ENCODE results near the gene WDFY4. TPM values are rescaled to one million over a fixed set of nuclear protein-coding genes. Genes with fewer than 3 reads are reported as not detected.

WDFY4 gene
- total RNA-seq, 1 donor from 2014 or later = 4.3 TPM

DNA sequence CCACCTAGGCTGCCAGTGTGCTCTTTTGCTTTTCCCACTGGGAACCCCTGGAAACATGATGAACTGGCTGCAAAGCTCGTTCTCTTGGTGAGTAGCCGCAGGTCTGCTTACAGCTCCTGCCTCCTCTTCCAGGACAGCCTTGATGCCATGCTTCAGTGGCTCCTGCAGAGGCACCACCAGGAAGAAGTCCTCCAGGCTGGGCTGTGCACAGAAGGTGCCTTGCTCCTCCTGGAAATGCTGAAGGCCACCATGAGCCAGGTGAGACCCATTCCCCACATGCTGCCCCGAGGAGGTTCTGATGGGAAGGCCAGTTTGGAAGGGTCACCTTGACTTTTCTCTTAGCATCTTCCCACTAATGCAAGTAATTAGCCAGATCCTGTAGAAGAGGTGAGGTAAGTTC is 129.2 kb downstream of the WDFY4 start:
- Mint-ChIP-seq H3K4me1 (no peaks in the 10 kb centered on the region), H3K4me3 (no peak overlapping the region), H3K36me3 (peaks cover 2% of the 10 kb centered on the region), H3K27ac (no peak overlapping the region), H3K9me3 (no peaks in the 10 kb centered on the region), H3K27me3 (ENCODE audit: low read depth) (peaks cover 12% of the 10 kb centered on the region)
- DNase-seq (ENCODE audit: low spot score in 2 of 2, unreplicated experiment in 2 of 2) = no peak
- TF ChIP-seq, protein P1, sequence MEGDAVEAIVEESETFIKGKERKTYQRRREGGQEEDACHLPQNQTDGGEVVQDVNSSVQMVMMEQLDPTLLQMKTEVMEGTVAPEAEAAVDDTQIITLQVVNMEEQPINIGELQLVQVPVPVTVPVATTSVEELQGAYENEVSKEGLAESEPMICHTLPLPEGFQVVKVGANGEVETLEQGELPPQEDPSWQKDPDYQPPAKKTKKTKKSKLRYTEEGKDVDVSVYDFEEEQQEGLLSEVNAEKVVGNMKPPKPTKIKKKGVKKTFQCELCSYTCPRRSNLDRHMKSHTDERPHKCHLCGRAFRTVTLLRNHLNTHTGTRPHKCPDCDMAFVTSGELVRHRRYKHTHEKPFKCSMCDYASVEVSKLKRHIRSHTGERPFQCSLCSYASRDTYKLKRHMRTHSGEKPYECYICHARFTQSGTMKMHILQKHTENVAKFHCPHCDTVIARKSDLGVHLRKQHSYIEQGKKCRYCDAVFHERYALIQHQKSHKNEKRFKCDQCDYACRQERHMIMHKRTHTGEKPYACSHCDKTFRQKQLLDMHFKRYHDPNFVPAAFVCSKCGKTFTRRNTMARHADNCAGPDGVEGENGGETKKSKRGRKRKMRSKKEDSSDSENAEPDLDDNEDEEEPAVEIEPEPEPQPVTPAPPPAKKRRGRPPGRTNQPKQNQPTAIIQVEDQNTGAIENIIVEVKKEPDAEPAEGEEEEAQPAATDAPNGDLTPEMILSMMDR (IDR thresholded peaks at IDR 0.05; ENCODE audit: unreplicated experiment) = no peak

GRCh38 chr10:48814933-48815332 is 130.3 kb downstream of the WDFY4 start:
- H3K27me3 Mint-ChIP-seq (ENCODE audit: low read depth) = peaks cover 15% of the 10 kb centered on the region
- no peak overlapping the region for H3K4me3 Mint-ChIP-seq
- no peaks in the 10 kb centered on the region for H3K9me3 Mint-ChIP-seq
- TF ChIP-seq, protein P1 (IDR thresholded peaks at IDR 0.05; ENCODE audit: unreplicated experiment) = no peak
- peaks cover 2% of the 10 kb centered on the region for H3K36me3 Mint-ChIP-seq
- H3K27ac Mint-ChIP-seq = no peak overlapping the region
- DNase-seq (ENCODE audit: low spot score in 2 of 2, unreplicated experiment in 2 of 2) = no peak
- no peaks in the 10 kb centered on the region for H3K4me1 Mint-ChIP-seq

DNA sequence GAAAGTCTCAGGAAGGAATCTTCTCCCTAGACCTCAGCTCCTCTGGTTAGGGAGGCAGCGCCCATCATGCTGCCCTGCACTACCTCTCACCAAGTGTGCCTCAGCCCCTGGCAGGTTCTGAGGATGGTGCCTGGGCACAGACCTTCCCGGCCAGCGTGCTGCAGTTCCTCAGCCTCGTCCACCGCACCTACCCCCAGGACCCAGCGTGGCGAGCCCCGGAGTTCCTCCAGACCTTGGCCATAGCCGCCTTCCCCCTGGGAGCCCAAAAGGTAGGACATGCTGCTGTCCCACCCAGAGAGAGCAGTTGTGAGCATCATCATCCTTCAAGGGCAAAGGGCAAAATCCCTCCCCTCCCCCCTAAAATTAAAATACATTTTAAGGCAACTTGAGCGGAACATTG is 132.5 kb downstream of the WDFY4 start:
- Mint-ChIP-seq H3K36me3 (peaks cover 2% of the 10 kb centered on the region), H3K4me1 (no peaks in the 10 kb centered on the region)
- no peak for DNase-seq (ENCODE audit: low spot score in 2 of 2, unreplicated experiment in 2 of 2)

DNA sequence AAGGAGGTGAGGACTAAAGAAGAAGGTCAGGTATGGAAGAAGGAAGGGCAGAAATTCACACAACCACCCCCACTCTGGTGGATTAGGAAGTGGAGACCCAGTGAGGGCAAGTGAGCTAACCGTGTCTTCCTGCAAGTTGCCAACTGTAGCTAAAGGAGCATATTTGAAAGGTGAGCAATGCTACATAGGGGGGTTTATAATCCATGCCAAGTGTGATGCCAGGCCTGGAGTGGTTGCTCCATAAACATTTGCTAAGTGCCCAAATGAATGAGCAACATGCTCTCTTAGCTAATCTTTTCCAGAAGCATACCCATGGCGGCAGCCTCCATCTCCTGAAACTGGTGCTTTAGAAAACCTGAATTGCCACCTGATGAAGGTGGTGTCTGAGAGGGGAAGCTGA is 133.4 kb downstream of the WDFY4 start:
- TF ChIP-seq, protein P1 (IDR thresholded peaks at IDR 0.05; ENCODE audit: unreplicated experiment) = no peak
- peaks cover 24% of the 10 kb centered on the region for H3K27me3 Mint-ChIP-seq (ENCODE audit: low read depth)
- no peak overlapping the region for H3K4me3 Mint-ChIP-seq
- DNase-seq (ENCODE audit: low spot score in 2 of 2, unreplicated experiment in 2 of 2) = no peak
- no peaks in the 10 kb centered on the region for H3K4me1 Mint-ChIP-seq
- H3K27ac Mint-ChIP-seq = no peak overlapping the region
- H3K9me3 Mint-ChIP-seq = no peaks in the 10 kb centered on the region
- H3K36me3 Mint-ChIP-seq = no peaks in the 10 kb centered on the region

More for the DNA sequence above, 132.5 kb downstream of the WDFY4 start:
- Mint-ChIP-seq H3K27me3 (ENCODE audit: low read depth) (peaks cover 19% of the 10 kb centered on the region), H3K4me3 (no peak overlapping the region), H3K27ac (no peak overlapping the region), H3K9me3 (no peaks in the 10 kb centered on the region)
- TF ChIP-seq, protein P1 (IDR thresholded peaks at IDR 0.05; ENCODE audit: unreplicated experiment) = no peak

- H3K27ac Mint-ChIP-seq = no peak overlapping the region
- H3K4me3 Mint-ChIP-seq = no peak overlapping the region
- no peaks in the 10 kb centered on the region for H3K36me3 Mint-ChIP-seq
- no peak for DNase-seq (ENCODE audit: low spot score in 2 of 2, unreplicated experiment in 2 of 2)
- H3K4me1 Mint-ChIP-seq = no peaks in the 10 kb centered on the region
- peaks cover 30% of the 10 kb centered on the region for H3K27me3 Mint-ChIP-seq (ENCODE audit: low read depth)
- H3K9me3 Mint-ChIP-seq = no peaks in the 10 kb centered on the region
- TF ChIP-seq, protein P1 (IDR thresholded peaks at IDR 0.05; ENCODE audit: unreplicated experiment) = no peak
These were observed 134.3 kb downstream of the WDFY4 start for GRCh38 chr10:48818861-48819520.

Data from mesothelial cell of epicardium (in vitro differentiated cells).